SK-N-MC (cell line): ENCODE data around the gene CLIC6.

ENCODE experiments used
- EZH2 ChIP-seq: fragments of 200-600 bp; sonication (generic); IDR thresholded peaks from one replicate; pipeline ENCODE4 v1.6.1; 2017; ENCODE audit warnings: antibody characterized with exemption
- POLR2AphosphoS5 ChIP-seq: IDR thresholded peaks from 2 replicates; pipeline ENCODE4 v1.6.1; 2012; ENCODE audit warnings: mild to moderate bottlenecking, low read depth, low read length, borderline replicate concordance

GRCh38 chr21:34705011-34705410 lies 36.2 kb downstream of the CLIC6 start:
- no peak for TF ChIP-seq EZH2
- no peak for TF ChIP-seq POLR2AphosphoS5
